GM23338 (cell line): ENCODE data around the gene DNAJB6. TPM values are rescaled to one million over a fixed set of nuclear protein-coding genes. Genes with fewer than 3 reads are reported as not detected.

Experiments used
- ATAC-seq: fragments of 200-7000 bp; cut with Tn5 transposase; 3 replicates; pipeline ENCODE4 v1.9.1; 2020
- DNase-seq: peaks from one replicate; pipeline ENCODE4 v3.0.0-alpha.2; 2015; ENCODE audit warnings: low spot score
- H2AFZ ChIP-seq: fragments of 200-600 bp; sonication (generic); 2 replicates; pipeline ENCODE4 v1.8.0; 2016; ENCODE audit warnings: antibody characterized with exemption, mild to moderate bottlenecking, moderate library complexity
- H3F3A ChIP-seq: fragments of 200-600 bp; sonication (generic); replicated peaks from 2 replicates; pipeline ENCODE4 v1.8.0; 2017; ENCODE audit warnings: antibody characterized with exemption, mixed run types, low read depth
- H3K27ac ChIP-seq: fragments of 200-600 bp; sonication (generic); 2 replicates; pipeline ENCODE4 v1.6.1; 2016; ENCODE audit warnings: low read depth
- H3K27me3 ChIP-seq: fragments of 200-600 bp; sonication (generic); 2 replicates; pipeline ENCODE4 v1.8.0; 2016; ENCODE audit warnings: mild to moderate bottlenecking, mixed run types, moderate library complexity; ENCODE audit not compliant: insufficient read depth
- H3K36me3 ChIP-seq: fragments of 200-600 bp; sonication (generic); 2 replicates; pipeline ENCODE4 v1.8.0; 2016; ENCODE audit warnings: mild to moderate bottlenecking; ENCODE audit not compliant: insufficient read depth
- H3K4me1 ChIP-seq: fragments of 200-600 bp; sonication (generic); 2 replicates; pipeline ENCODE4 v1.8.0; 2016; ENCODE audit warnings: mild to moderate bottlenecking, moderate library complexity; ENCODE audit not compliant: insufficient read depth
- H3K4me2 ChIP-seq: fragments of 200-600 bp; sonication (generic); 2 replicates; pipeline ENCODE4 v1.7.1; 2017; ENCODE audit warnings: mixed run types
- H3K4me3 ChIP-seq: fragments of 200-600 bp; sonication (generic); 2 replicates; pipeline ENCODE4 v1.6.1; 2016; ENCODE audit warnings: mixed run types
- H3K79me2 ChIP-seq: fragments of 200-600 bp; sonication (generic); replicated peaks from 2 replicates; pipeline ENCODE4 v1.8.0; 2017; ENCODE audit warnings: mild to moderate bottlenecking; ENCODE audit not compliant: insufficient read depth
- H3K9me2 ChIP-seq: fragments of 200-600 bp; sonication (generic); 2 replicates; pipeline ENCODE4 v1.8.0; 2017; ENCODE audit not compliant: insufficient read depth
- H4K20me1 ChIP-seq: fragments of 200-600 bp; sonication (generic); replicated peaks from 2 replicates; pipeline ENCODE4 v1.8.0; 2017; ENCODE audit warnings: mild to moderate bottlenecking; ENCODE audit not compliant: insufficient read depth
- H3K27ac Mint-ChIP-seq: 2 replicates; pipeline ENCODE4 v1.8.0; 2020; ENCODE audit warnings: inconsistent platforms, mild to moderate bottlenecking, moderate library complexity, mixed read lengths
- H3K27me3 Mint-ChIP-seq: 3 replicates; pipeline ENCODE4 v1.8.0; 2022; ENCODE audit warnings: low read depth, mild to moderate bottlenecking, moderate library complexity, mixed read lengths, inconsistent platforms; ENCODE audit not compliant: insufficient read depth, poor library complexity
- H3K36me3 Mint-ChIP-seq: 3 replicates; pipeline ENCODE4 v1.8.0; 2021; ENCODE audit warnings: low read depth, mild to moderate bottlenecking, inconsistent platforms, moderate library complexity, mixed read lengths
- H3K4me1 Mint-ChIP-seq: 3 replicates; pipeline ENCODE4 v1.8.0; 2020; ENCODE audit warnings: mild to moderate bottlenecking, inconsistent platforms, mixed read lengths
- H3K4me3 Mint-ChIP-seq: 3 replicates; pipeline ENCODE4 v1.8.0; 2021; ENCODE audit warnings: moderate library complexity, mild to moderate bottlenecking, inconsistent platforms, mixed read lengths
- H3K9me3 Mint-ChIP-seq: 3 replicates; pipeline ENCODE4 v1.8.0; 2020; ENCODE audit warnings: moderate library complexity, mild to moderate bottlenecking, inconsistent platforms, mixed read lengths
- CTCF ChIP-seq, 2 experiments: fragments of 200-600 bp in 1 of 2; sonication (generic) in 1 of 2; conservative IDR thresholded peaks; 2 replicates each; pipeline versions ENCODE4 v1.5.1 to v1.6.1; 2016 to 2017; ENCODE audit warnings: antibody characterized with exemption in 2 of 2, low read depth in 2 of 2, mild to moderate bottlenecking in 2 of 2, moderate library complexity in 1 of 2
- EZH2 ChIP-seq: fragments of 200-600 bp; sonication (generic); IDR thresholded peaks from one replicate; pipeline ENCODE4 v1.8.0; 2017; ENCODE audit warnings: antibody characterized with exemption, mild to moderate bottlenecking, low read depth; ENCODE audit not compliant: unreplicated experiment
- ZNF331 ChIP-seq: fragments of 250-450 bp; sonication (Bioruptor Pico); IDR thresholded peaks from 2 replicates; pipeline ENCODE4 v1.5.0; 2020; ENCODE audit warnings: low read depth, mild to moderate bottlenecking, moderate library complexity
- ZNF462 ChIP-seq: fragments of 250-450 bp; sonication (Bioruptor Pico); IDR thresholded peaks from 2 replicates; pipeline ENCODE4 v1.5.0; 2020; ENCODE audit warnings: mild to moderate bottlenecking, moderate library complexity
- polyA plus RNA-seq: library from polyadenylated mRNA; unstranded; fragments of >200 nt; fragmentation: Nextera tagmentation; extraction: Ambion mirVana; gene quantifications from 2 replicates; pipeline ENCODE4 v1.2.1, GENCODE V29; 2016
- total RNA-seq: library from RNA; depleted of rRNA; stranded (reverse); fragments of >200 nt; shearing (Covaris generic); gene quantifications from 2 replicates; pipeline ENCODE4 v1.2.3, GENCODE V29; 2014

Gene DNAJB6
- total and polyA plus RNA-seq, 2 experiments from 2014 or later: 308 to 322 TPM

GRCh38 chr7:157299317-157299612 is 37.5 kb upstream of the DNAJB6 start (continued):
- TF ChIP-seq ZNF462 (CRISPR knock-in tag) (no peak), EZH2 (no peak)

- TF ChIP-seq CTCF (conservative IDR thresholded peaks at IDR 0.05; ENCODE audit: low read depth in 2 of 2) (no peak), ZNF331 (CRISPR knock-in tag) (0 out of 2 replicates have a peak, but pooled peaks have one; percentile 30)
- Mint-ChIP-seq H3K36me3 (peaks cover 6% of the 10 kb centered on the region; the same call in 2 of the 3 replicates), H3K4me3 (no peak overlapping the region), H3K9me3 (peaks cover 3% of the 10 kb centered on the region; the same call in 2 of the 3 replicates), H3K27me3 (peaks cover 7% of the 10 kb centered on the region), H3K27ac (no peak overlapping the region), H3K4me1 (peaks cover 16% of the 10 kb centered on the region)
- no peaks in the 10 kb centered on the region for H3K4me1 ChIP-seq
- no peak overlapping the region for H3K4me3 ChIP-seq
- H3K27ac ChIP-seq: no peak overlapping the region
- H3K36me3 ChIP-seq: no peaks in the 10 kb centered on the region
- ATAC-seq (peak; percentile 49), DNase-seq (peak; percentile 35)
- H3F3A ChIP-seq: peaks cover 11% of the 10 kb centered on the region; the same call in 1 of the 2 replicates
- no peaks in the 10 kb centered on the region; the same call in 1 of the 2 replicates for H3K9me2 ChIP-seq
- peak overlapping the region; percentile 66 for H2AFZ ChIP-seq
- H4K20me1 ChIP-seq: no peaks in the 10 kb centered on the region
- H3K79me2 ChIP-seq: no peaks in the 10 kb centered on the region
- H3K27me3 ChIP-seq: no peaks in the 10 kb centered on the region
- no peak overlapping the region for H3K4me2 ChIP-seq
Observed at GRCh38 chr7:157299613-157300368, 37.0 kb upstream of the DNAJB6 start.
